K562 (cell line): ENCODE measurements around the gene TMEM168. TPM values are rescaled to one million over a fixed set of nuclear protein-coding genes. Genes with fewer than 3 reads are reported as not detected.

Source experiments
- GATAD2B ChIP-seq: fragments of 450-650 bp; IDR thresholded peaks from 2 replicates; pipeline ENCODE4 v1.6.1; 2017; ENCODE audit warnings: mild to moderate bottlenecking, borderline replicate concordance
- HDAC6 ChIP-seq: IDR thresholded peaks from 2 replicates; pipeline ENCODE4 v1.6.1; 2012; ENCODE audit warnings: low read depth, mild to moderate bottlenecking, control low read depth, inconsistent platforms, low read length, moderate library complexity
- HMGXB4 ChIP-seq: sonication (generic); formaldehyde crosslinking; IDR thresholded peaks from 2 replicates; pipeline ENCODE4 v1.8.1; 2023; ENCODE audit warnings: mild to moderate bottlenecking, missing genetic modification reagents
- HNRNPL ChIP-seq: fragments of 200-400 bp; formaldehyde crosslinking; IDR thresholded peaks from 2 replicates; pipeline ENCODE4 v1.6.1; 2017; ENCODE audit warnings: low read depth, mild to moderate bottlenecking, low read length
- HNRNPLL ChIP-seq: fragments of 200-400 bp; formaldehyde crosslinking; IDR thresholded peaks from 2 replicates; pipeline ENCODE4 v1.6.1; 2017; ENCODE audit warnings: low read length, low read depth, mild to moderate bottlenecking; ENCODE audit not compliant: poor library complexity, severe bottlenecking
- MEF2D ChIP-seq: conservative IDR thresholded peaks from 2 replicates; pipeline ENCODE4 v1.6.1; 2016; ENCODE audit warnings: low read depth, missing genetic modification characterization, missing compliant biosample characterization
- MYC ChIP-seq, 2 experiments: fragments of 250-450 bp in 1 of 2; sonication (Bioruptor Pico) in 1 of 2; IDR thresholded peaks; 2 replicates each; pipeline versions ENCODE4 v1.5.1 to v1.6.1; 2012 to 2021; ENCODE audit warnings: low read depth in 2 of 2, borderline replicate concordance in 1 of 2, improper control_type of control experiment in 1 of 2, low read length in 1 of 2, mild to moderate bottlenecking in 1 of 2, moderate library complexity in 1 of 2
- PHB ChIP-seq: fragments of 250-450 bp; sonication (Bioruptor Pico); IDR thresholded peaks from 2 replicates; pipeline ENCODE4 v1.5.0; 2021
- RBM17 ChIP-seq: fragments of 200-400 bp; formaldehyde crosslinking; IDR thresholded peaks from 2 replicates; pipeline ENCODE4 v1.6.1; 2017; ENCODE audit warnings: low read depth, mild to moderate bottlenecking, low read length, borderline replicate concordance
- SREBF2 ChIP-seq: sonication (generic); formaldehyde crosslinking; IDR thresholded peaks from 2 replicates; pipeline ENCODE4 v1.4.0; 2020; ENCODE audit warnings: mild to moderate bottlenecking, missing genetic modification reagents
- TCF15 ChIP-seq: fragments of 250-450 bp; sonication (Bioruptor Pico); IDR thresholded peaks from 2 replicates; pipeline ENCODE4 v1.8.0; 2022; ENCODE audit warnings: moderate library complexity, mild to moderate bottlenecking, inconsistent platforms
- ZNF668 ChIP-seq: fragments of 250-450 bp; sonication (Bioruptor Pico); IDR thresholded peaks from 2 replicates; pipeline ENCODE4 v1.8.0; 2022; ENCODE audit warnings: mild to moderate bottlenecking, inconsistent platforms
- ZNF740 ChIP-seq, 3 experiments: fragments of 200-800 bp in 1 of 3; sonication (Bioruptor generic) in 1 of 3; sonication (generic) in 1 of 3; formaldehyde crosslinking in 1 of 3; IDR thresholded peaks; 2 replicates each; pipeline versions ENCODE4 v1.6.1 to v1.8.0; 2016 to 2022; ENCODE audit warnings: mild to moderate bottlenecking in 2 of 3, missing compliant biosample characterization in 2 of 3, missing genetic modification characterization in 2 of 3, missing genetic modification reagents in 1 of 3
- ZSCAN29 ChIP-seq: fragments of 450-650 bp; IDR thresholded peaks from 2 replicates; pipeline ENCODE4 v1.6.1; 2017
- polyA plus RNA-seq, 8 experiments: library from polyadenylated mRNA; depleted of rRNA in 4 of 8; stranded (reverse) in 5 of 8; unstranded in 3 of 8; fragments of >200 nt; fragmentation: Nextera tagmentation in 2 of 8; fragmentation: Illumina TruSeq in 1 of 8; extraction: Ambion mirVana in 2 of 8; extraction: Trizol in 1 of 8; gene quantifications; 2 replicates each; pipeline versions ENCODE4 v1.2.1 to v1.2.3, GENCODE V29; 2011 to 2014; ENCODE audit warnings: inconsistent platforms in 1 of 8, missing spikeins in 1 of 8
- total RNA-seq, 7 experiments: library from RNA; depleted of rRNA in 6 of 7; stranded (reverse); fragments of >200 nt in 6 of 7; fragmentation: Illumina TruSeq in 2 of 7; extraction: Trizol in 2 of 7; gene quantifications; 2 replicates each; pipeline versions ENCODE4 v1.2.1 to v1.2.3, GENCODE V29; 2011 to 2021; ENCODE audit warnings: low replicate concordance in 1 of 7
- TF ChIP-seq, protein P1 (sequence below): fragments of 250-450 bp; sonication (Bioruptor Pico); IDR thresholded peaks from 2 replicates; pipeline ENCODE4 v1.4.0; 2020; ENCODE audit warnings: mild to moderate bottlenecking, moderate library complexity
- TF ChIP-seq, protein P2 (sequence below): IDR thresholded peaks from 2 replicates; pipeline ENCODE4 v1.6.1; 2011; ENCODE audit warnings: borderline replicate concordance, low read depth, mild to moderate bottlenecking, moderate library complexity, low read length; ENCODE audit not compliant: insufficient read depth, poor library complexity, severe bottlenecking

Gene TMEM168
- total and polyA plus RNA-seq, 9 of the 15 experiments (the other 6 are each of a cell fraction or from before 2014, with no cell fraction given), result 19.7 to 50.7 (median 25.4) TPM

DNA sequence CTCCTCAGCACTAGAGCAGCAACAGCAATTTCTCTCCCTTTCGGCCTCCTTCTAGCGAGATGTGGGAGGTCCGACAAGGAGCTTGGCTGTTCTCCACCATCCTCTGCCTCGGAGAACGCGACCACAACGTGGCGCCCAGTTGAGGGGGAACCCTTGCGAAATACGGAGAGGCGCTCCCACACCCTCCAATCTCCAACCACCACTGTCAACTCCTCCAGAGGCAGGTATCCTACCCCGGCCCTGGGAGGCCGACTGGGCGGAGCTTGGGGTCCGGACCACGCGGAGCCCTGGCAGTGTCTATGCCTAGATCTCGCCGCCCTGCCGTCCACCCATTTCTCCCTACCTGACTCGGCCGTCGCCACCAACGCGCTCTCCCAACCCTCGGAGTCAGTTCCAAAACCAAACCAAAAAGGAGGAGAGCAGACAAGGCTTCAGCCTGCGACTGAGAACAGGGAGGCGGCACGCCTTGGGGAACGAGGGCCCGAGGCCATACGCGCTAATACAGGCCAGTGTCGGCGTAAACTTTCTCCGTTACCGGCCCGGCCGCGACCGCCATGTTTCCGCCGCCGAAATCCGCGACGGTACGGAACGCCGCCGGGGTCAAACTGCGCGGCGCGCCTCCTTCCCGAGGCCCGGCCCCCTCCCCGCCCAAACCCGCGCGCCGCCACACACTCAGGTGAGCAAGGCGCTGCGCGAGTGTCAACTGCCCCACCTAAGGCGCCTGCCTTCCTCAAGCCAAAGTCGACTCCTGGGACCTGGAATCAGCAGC lies at the start of gene TMEM168 (continued):
- TF ChIP-seq, protein P1, sequence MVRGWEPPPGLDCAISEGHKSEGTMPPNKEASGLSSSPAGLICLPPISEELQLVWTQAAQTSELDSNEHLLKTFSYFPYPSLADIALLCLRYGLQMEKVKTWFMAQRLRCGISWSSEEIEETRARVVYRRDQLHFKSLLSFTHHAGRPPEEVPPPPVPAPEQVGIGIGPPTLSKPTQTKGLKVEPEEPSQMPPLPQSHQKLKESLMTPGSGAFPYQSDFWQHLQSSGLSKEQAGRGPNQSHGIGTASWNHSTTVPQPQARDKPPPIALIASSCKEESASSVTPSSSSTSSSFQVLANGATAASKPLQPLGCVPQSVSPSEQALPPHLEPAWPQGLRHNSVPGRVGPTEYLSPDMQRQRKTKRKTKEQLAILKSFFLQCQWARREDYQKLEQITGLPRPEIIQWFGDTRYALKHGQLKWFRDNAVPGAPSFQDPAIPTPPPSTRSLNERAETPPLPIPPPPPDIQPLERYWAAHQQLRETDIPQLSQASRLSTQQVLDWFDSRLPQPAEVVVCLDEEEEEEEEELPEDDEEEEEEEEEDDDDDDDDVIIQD (CRISPR knock-in tag), result 0 out of 2 replicates have a peak, but pooled peaks have one; percentile 9
- TF ChIP-seq ZNF668 (CRISPR knock-in tag), result no peak
- TF ChIP-seq HMGXB4 (CRISPR knock-in tag), result peak; percentile 99
- TF ChIP-seq SREBF2 (CRISPR knock-in tag), result peak; percentile 93; the same call in 1 of the 2 replicates
- TF ChIP-seq ZSCAN29, result 0 out of 2 replicates have a peak, but pooled peaks have one; percentile 26
- peak; percentile 71 for TF ChIP-seq HNRNPLL
- peak; percentile 94 for TF ChIP-seq MYC (IDR thresholded peaks at IDR 0.05; ENCODE audit: low read depth, low read length)
- TF ChIP-seq MYC (CRISPR knock-in tag; IDR thresholded peaks at IDR 0.05; ENCODE audit: borderline replicate concordance, low read depth), result peak; percentile 89; the same call in 1 of the 2 replicates
- peak; percentile 46; the same call in 1 of the 2 replicates for TF ChIP-seq MEF2D (tag)
- TF ChIP-seq, protein P2, sequence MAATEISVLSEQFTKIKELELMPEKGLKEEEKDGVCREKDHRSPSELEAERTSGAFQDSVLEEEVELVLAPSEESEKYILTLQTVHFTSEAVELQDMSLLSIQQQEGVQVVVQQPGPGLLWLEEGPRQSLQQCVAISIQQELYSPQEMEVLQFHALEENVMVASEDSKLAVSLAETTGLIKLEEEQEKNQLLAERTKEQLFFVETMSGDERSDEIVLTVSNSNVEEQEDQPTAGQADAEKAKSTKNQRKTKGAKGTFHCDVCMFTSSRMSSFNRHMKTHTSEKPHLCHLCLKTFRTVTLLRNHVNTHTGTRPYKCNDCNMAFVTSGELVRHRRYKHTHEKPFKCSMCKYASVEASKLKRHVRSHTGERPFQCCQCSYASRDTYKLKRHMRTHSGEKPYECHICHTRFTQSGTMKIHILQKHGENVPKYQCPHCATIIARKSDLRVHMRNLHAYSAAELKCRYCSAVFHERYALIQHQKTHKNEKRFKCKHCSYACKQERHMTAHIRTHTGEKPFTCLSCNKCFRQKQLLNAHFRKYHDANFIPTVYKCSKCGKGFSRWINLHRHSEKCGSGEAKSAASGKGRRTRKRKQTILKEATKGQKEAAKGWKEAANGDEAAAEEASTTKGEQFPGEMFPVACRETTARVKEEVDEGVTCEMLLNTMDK, result peak; percentile 60
- peak; percentile 55; the same call in 1 of the 2 replicates for TF ChIP-seq ZNF740 (CRISPR knock-in tag; IDR thresholded peaks at IDR 0.05)
- TF ChIP-seq ZNF740 (tag; IDR thresholded peaks at IDR 0.05), result no peak
- no peak for TF ChIP-seq GATAD2B
- TF ChIP-seq HNRNPL, result no peak
- no peak for TF ChIP-seq HDAC6
- no peak for TF ChIP-seq TCF15 (CRISPR knock-in tag)
- TF ChIP-seq PHB (CRISPR knock-in tag), result 0 out of 2 replicates have a peak, but pooled peaks have one; percentile 34
- no peak for TF ChIP-seq RBM17
